ENCODE results near the gene ZNF420.

GRCh38 chr19:37077501-37077933 lies 716 bp upstream of the ZNF420 start:
- no peak for TF ChIP-seq YY1 (IDR thresholded peaks at IDR 0.05; ENCODE audit: insufficient read depth, insufficient read length)
- TF ChIP-seq ZNF274 (IDR thresholded peaks at IDR 0.05; ENCODE audit: low read depth, low read length) = no peak
